HepG2 (cell line): Measurements from ENCODE around the gene PLSCR5. TPM values are rescaled to one million over a fixed set of nuclear protein-coding genes. Genes with fewer than 3 reads are reported as not detected.
A peak's percentile ranks its signal among the peaks of the same experiment; 100 is the strongest.

Experiments used
- ARNT ChIP-seq: fragments of 450-650 bp; IDR thresholded peaks from 2 replicates; pipeline ENCODE4 v1.6.1; 2017
- CBX1 ChIP-seq: IDR thresholded peaks from one replicate; pipeline ENCODE4 v1.6.1; 2016; ENCODE audit warnings: antibody characterized with exemption, low read depth
- CHD4 ChIP-seq: fragments of 200-600 bp; sonication (generic); IDR thresholded peaks from 2 replicates; pipeline ENCODE4 v1.7.0; 2017; ENCODE audit warnings: mild to moderate bottlenecking, low read length, borderline replicate concordance
- KDM2A ChIP-seq: sonication (generic); formaldehyde crosslinking; IDR thresholded peaks from 2 replicates; pipeline ENCODE4 v1.4.0; 2020; ENCODE audit warnings: low read depth, missing genetic modification reagents, borderline replicate concordance
- KLF12 ChIP-seq: sonication (generic); formaldehyde crosslinking; IDR thresholded peaks from 2 replicates; pipeline ENCODE4 v1.4.0; 2020; ENCODE audit warnings: missing genetic modification reagents, borderline replicate concordance
- MIXL1 ChIP-seq: IDR thresholded peaks from 2 replicates; pipeline ENCODE4 v1.6.1; 2016
- MTERF4 ChIP-seq: sonication (generic); formaldehyde crosslinking; IDR thresholded peaks from 2 replicates; pipeline ENCODE4 v1.8.0; 2023; ENCODE audit warnings: mild to moderate bottlenecking, missing genetic modification reagents
- MXD3 ChIP-seq: IDR thresholded peaks from 2 replicates; pipeline ENCODE4 v1.6.1; 2016; ENCODE audit warnings: mild to moderate bottlenecking, missing biosample characterization, missing genetic modification reagents
- NBN ChIP-seq: fragments of 450-650 bp; conservative IDR thresholded peaks from 2 replicates; pipeline ENCODE4 v1.6.1; 2017
- RFXANK ChIP-seq: IDR thresholded peaks from 2 replicates; pipeline ENCODE4 v1.6.1; 2016
- SMAD1 ChIP-seq: sonication (generic); formaldehyde crosslinking; IDR thresholded peaks from 2 replicates; pipeline ENCODE4 v1.4.0; 2020; ENCODE audit warnings: missing genetic modification reagents, low read depth, mild to moderate bottlenecking, borderline replicate concordance
- TEAD2 ChIP-seq: sonication (generic); formaldehyde crosslinking; IDR thresholded peaks from 2 replicates; pipeline ENCODE4 v1.9.0; 2021; ENCODE audit warnings: missing genetic modification reagents
- TGIF2 ChIP-seq: IDR thresholded peaks from 2 replicates; pipeline ENCODE4 v1.6.1; 2016; ENCODE audit warnings: control low read depth, missing compliant biosample characterization
- ZNF142 ChIP-seq: sonication (generic); formaldehyde crosslinking; IDR thresholded peaks from 2 replicates; pipeline ENCODE4 v1.4.0; 2020; ENCODE audit warnings: missing genetic modification reagents
- ZNF546 ChIP-seq: sonication (generic); formaldehyde crosslinking; conservative IDR thresholded peaks from 2 replicates; pipeline ENCODE4 v1.8.1; 2023; ENCODE audit warnings: mild to moderate bottlenecking, missing genetic modification reagents
- ZNF567 ChIP-seq: sonication (generic); formaldehyde crosslinking; IDR thresholded peaks from 2 replicates; pipeline ENCODE4 v1.8.1; 2023; ENCODE audit warnings: mild to moderate bottlenecking, missing genetic modification reagents, borderline replicate concordance
- ZNF766 ChIP-seq: sonication (generic); formaldehyde crosslinking; IDR thresholded peaks from 2 replicates; pipeline ENCODE4 v1.5.0; 2020; ENCODE audit warnings: missing genetic modification reagents, borderline replicate concordance
- ZNF770 ChIP-seq: sonication (generic); formaldehyde crosslinking; IDR thresholded peaks from 2 replicates; pipeline ENCODE4 v1.5.0; 2020; ENCODE audit warnings: mild to moderate bottlenecking, missing genetic modification reagents
- ZNF776 ChIP-seq: sonication (generic); formaldehyde crosslinking; IDR thresholded peaks from 2 replicates; pipeline ENCODE4 v1.4.0; 2020; ENCODE audit warnings: mild to moderate bottlenecking, missing genetic modification reagents
- polyA plus RNA-seq, 8 experiments: library from polyadenylated mRNA; depleted of rRNA in 3 of 8; stranded (reverse) in 7 of 8; unstranded in 1 of 8; fragments of >200 nt; fragmentation: Illumina TruSeq in 4 of 8; extraction: Trizol in 4 of 8; gene quantifications; 2 replicates each; pipeline versions ENCODE4 v1.2.1 to v1.2.3, GENCODE V29; 2011 to 2016; ENCODE audit warnings: low read depth in 4 of 8, missing spikeins in 1 of 8, mixed read lengths in 1 of 8; ENCODE audit not compliant: insufficient read depth in 1 of 8
- total RNA-seq, 5 experiments: library from RNA; depleted of rRNA; stranded (reverse); fragments of >200 nt; fragmentation: Illumina TruSeq; extraction: Trizol; gene quantifications; 2 replicates each; pipeline ENCODE4 v1.2.3, GENCODE V29; 2016; ENCODE audit warnings: low read depth in 1 of 5

The PLSCR5 gene
- total and polyA plus RNA-seq, 2 of the 13 experiments (the other 11 are each of a cell fraction or from before 2014, with no cell fraction given), result 0.50 TPM; not detected in 1

GRCh38 chr3:146544002-146544928, 60.9 kb downstream of the PLSCR5 start, which contains the start of gene PLSCR1 (continued):
- TF ChIP-seq MTERF4 (CRISPR knock-in tag), result no peak
- TF ChIP-seq ZNF546, result 0 out of 2 replicates have a peak, but pooled peaks have one; percentile 30
- no peak for TF ChIP-seq MXD3 (CRISPR knock-in tag)
- TF ChIP-seq CHD4, result no peak
- no peak for TF ChIP-seq CBX1
- no peak for TF ChIP-seq SMAD1 (CRISPR knock-in tag)
- TF ChIP-seq RFXANK (CRISPR knock-in tag), result no peak
- TF ChIP-seq MIXL1 (CRISPR knock-in tag), result no peak
- peak; percentile 43; the same call in 1 of the 2 replicates for TF ChIP-seq TGIF2 (CRISPR knock-in tag)
- TF ChIP-seq ZNF567 (CRISPR knock-in tag), result no peak
- TF ChIP-seq KDM2A (CRISPR knock-in tag), result peak; percentile 83; the same call in 1 of the 2 replicates
- no peak for TF ChIP-seq ARNT
- TF ChIP-seq ZNF142, result no peak
- TF ChIP-seq TEAD2 (CRISPR knock-in tag), result no peak
- TF ChIP-seq ZNF770 (CRISPR knock-in tag), result no peak; the same call in 1 of the 2 replicates
- TF ChIP-seq NBN, result no peak
- no peak for TF ChIP-seq ZNF776 (CRISPR knock-in tag)
- TF ChIP-seq KLF12 (CRISPR knock-in tag), result no peak
- 0 out of 2 replicates have a peak, but pooled peaks have one; percentile 32 for TF ChIP-seq ZNF766 (CRISPR knock-in tag)
